Measurements from ENCODE around the gene EBF3. TPM values are rescaled to one million over a fixed set of nuclear protein-coding genes. Genes with fewer than 3 reads are reported as not detected.

EBF3 gene
- total RNA-seq, 1 donor from 2014 or later, result 1.2 TPM

- H3K27ac Mint-ChIP-seq, result no peak overlapping the region
- no peaks in the 10 kb centered on the region for H3K9me3 Mint-ChIP-seq
- H3K4me3 Mint-ChIP-seq, result no peak overlapping the region
- no peak for DNase-seq (ENCODE audit: low spot score in 2 of 2, unreplicated experiment in 2 of 2)
- H3K4me1 Mint-ChIP-seq, result peaks cover 4% of the 10 kb centered on the region
- peaks cover 32% of the 10 kb centered on the region for H3K27me3 Mint-ChIP-seq (ENCODE audit: low read depth)
- no peaks in the 10 kb centered on the region for H3K36me3 Mint-ChIP-seq
- TF ChIP-seq CTCF (IDR thresholded peaks at IDR 0.05; ENCODE audit: unreplicated experiment), result no peak
Observed at GRCh38 chr10:129893104-129894089, 70.7 kb downstream of the EBF3 start.

- no peak overlapping the region for H3K4me3 Mint-ChIP-seq
- DNase-seq (ENCODE audit: low spot score in 2 of 2, unreplicated experiment in 2 of 2), result no peak
- no peaks in the 10 kb centered on the region for H3K36me3 Mint-ChIP-seq
- H3K9me3 Mint-ChIP-seq, result no peaks in the 10 kb centered on the region
- H3K4me1 Mint-ChIP-seq, result peaks cover 4% of the 10 kb centered on the region
- H3K27ac Mint-ChIP-seq, result no peak overlapping the region
- H3K27me3 Mint-ChIP-seq (ENCODE audit: low read depth), result peaks cover 24% of the 10 kb centered on the region
- TF ChIP-seq CTCF (IDR thresholded peaks at IDR 0.05; ENCODE audit: unreplicated experiment), result no peak
Observed at GRCh38 chr10:129892548-129893052, 71.5 kb downstream of the EBF3 start.

DNA sequence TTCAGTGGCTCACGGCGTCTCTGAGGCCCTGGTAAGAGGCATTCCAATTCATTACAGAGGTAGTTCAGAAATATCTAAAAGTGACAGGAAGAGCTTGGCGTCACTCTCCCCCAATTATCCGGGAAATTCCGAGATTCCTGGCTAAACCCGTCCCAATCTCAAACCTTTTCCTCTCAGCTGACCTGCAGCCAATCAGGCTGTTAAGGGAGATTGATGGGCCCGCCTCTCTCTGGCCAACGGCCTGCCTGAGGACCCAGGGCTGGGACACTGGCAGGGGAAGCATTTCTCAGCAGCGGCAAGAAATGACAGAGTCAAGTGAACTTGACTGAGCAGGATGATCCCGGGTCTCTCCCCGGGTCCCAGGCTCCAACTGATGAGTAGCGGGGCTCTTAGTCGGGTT lies 72.3 kb downstream of the EBF3 start:
- H3K4me1 Mint-ChIP-seq, result peaks cover 4% of the 10 kb centered on the region
- no peak overlapping the region for H3K4me3 Mint-ChIP-seq
- no peaks in the 10 kb centered on the region for H3K9me3 Mint-ChIP-seq
- TF ChIP-seq CTCF (IDR thresholded peaks at IDR 0.05; ENCODE audit: unreplicated experiment), result no peak
- no peaks in the 10 kb centered on the region for H3K36me3 Mint-ChIP-seq
- no peak for DNase-seq (ENCODE audit: low spot score in 2 of 2, unreplicated experiment in 2 of 2)
- H3K27ac Mint-ChIP-seq, result no peak overlapping the region
- peaks cover 21% of the 10 kb centered on the region for H3K27me3 Mint-ChIP-seq (ENCODE audit: low read depth)

DNA sequence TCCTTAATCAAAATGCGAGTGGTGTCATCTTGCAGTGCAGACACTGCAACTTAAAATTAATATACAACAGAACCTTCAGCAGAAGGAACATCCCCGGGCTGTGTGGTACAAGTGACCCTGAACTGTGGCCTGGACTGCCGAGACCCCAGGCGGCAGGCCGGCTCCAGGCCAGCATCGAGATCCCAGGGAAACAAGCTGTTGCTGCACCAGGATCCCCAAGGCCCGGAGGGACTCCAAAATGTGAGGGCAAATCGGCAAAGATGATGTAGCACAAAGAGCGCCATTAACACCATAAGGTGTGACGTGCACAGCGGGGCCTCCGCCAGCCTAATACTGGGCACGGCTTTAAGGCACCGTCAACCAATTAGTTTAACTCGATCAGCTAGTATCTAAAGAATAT lies 73.9 kb downstream of the EBF3 start:
- Mint-ChIP-seq H3K27me3 (ENCODE audit: low read depth) (peaks cover 8% of the 10 kb centered on the region), H3K9me3 (no peaks in the 10 kb centered on the region), H3K4me1 (peaks cover 9% of the 10 kb centered on the region), H3K36me3 (no peaks in the 10 kb centered on the region), H3K4me3 (no peak overlapping the region), H3K27ac (no peak overlapping the region)
- no peak for DNase-seq (ENCODE audit: low spot score in 2 of 2, unreplicated experiment in 2 of 2)
- TF ChIP-seq CTCF (IDR thresholded peaks at IDR 0.05; ENCODE audit: unreplicated experiment), result no peak

- Mint-ChIP-seq H3K4me1 (peaks cover 9% of the 10 kb centered on the region), H3K9me3 (no peaks in the 10 kb centered on the region), H3K27me3 (ENCODE audit: low read depth) (peaks cover 3% of the 10 kb centered on the region), H3K4me3 (no peak overlapping the region), H3K36me3 (no peaks in the 10 kb centered on the region), H3K27ac (no peak overlapping the region)
- peak; percentile 87 for TF ChIP-seq CTCF (IDR thresholded peaks at IDR 0.05; ENCODE audit: unreplicated experiment)
- DNase-seq (ENCODE audit: low spot score in 2 of 2, unreplicated experiment in 2 of 2), result peak in 1 of 2 experiments; percentile 72
Observed at GRCh38 chr10:129888784-129889616, 75.1 kb downstream of the EBF3 start.
